HG03571 (cell line): ENCODE data around the gene BANK1.

Experiments used
- ATAC-seq: cut with Tn5 transposase; IDR thresholded peaks from one replicate; pipeline ENCODE4 v1.9.1; 2021; ENCODE audit not compliant: unreplicated experiment

Gene BANK1

DNA sequence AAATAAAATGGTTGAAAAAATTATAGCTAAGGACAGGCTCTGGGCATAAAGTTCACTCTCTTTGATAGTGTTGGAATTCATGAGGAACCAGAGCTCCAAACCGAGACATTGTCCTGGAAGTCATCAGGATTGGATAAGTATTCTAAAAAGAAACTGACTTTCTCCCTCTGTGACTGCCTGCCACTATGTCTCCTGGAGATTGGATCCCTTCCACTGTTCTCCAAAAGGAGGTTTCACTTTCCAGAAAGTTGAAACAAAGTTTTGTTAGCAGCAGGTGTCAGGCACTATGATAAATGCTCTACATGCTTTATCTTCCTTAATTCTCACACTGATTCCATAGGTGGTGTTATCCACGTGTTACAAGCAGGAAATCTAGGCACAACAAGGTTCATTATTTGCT lies 16.8 kb downstream of the BANK1 start:
- peak; percentile 21 for ATAC-seq

- ATAC-seq, result peak; percentile 90
These were observed 23.1 kb downstream of the BANK1 start for GRCh38 chr4:101813604-101814003.

DNA sequence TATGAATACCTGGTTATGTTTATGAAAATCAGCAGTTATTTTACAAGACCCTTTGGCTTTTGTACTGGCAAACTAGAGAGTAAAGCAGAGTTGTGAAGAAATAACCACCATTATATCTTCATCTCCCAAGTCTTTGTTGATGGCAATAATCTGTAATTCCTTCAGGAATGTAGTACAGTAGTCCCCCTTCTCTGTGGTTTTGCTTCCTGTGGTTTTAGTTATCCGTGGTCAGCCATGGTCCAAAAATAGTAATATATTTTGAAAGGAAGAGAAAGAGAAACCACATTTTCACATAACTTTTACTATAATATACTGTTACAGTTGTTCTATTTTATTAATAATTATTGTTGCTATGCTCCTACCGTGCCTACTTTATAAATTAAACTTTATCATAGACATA lies 27.8 kb downstream of the BANK1 start:
- no peak for ATAC-seq

- ATAC-seq, result no peak
These were observed 33.3 kb downstream of the BANK1 start for GRCh38 chr4:101823864-101824263.

- no peak for ATAC-seq
These were observed 34.0 kb downstream of the BANK1 start for GRCh38 chr4:101824500-101824899.

GRCh38 chr4:101825953-101826352 lies 35.4 kb downstream of the BANK1 start:
- ATAC-seq, result no peak

GRCh38 chr4:101831816-101832215 lies 41.3 kb downstream of the BANK1 start:
- no peak for ATAC-seq

GRCh38 chr4:101833480-101833879 lies 43.0 kb downstream of the BANK1 start:
- no peak for ATAC-seq

GRCh38 chr4:101835121-101835904 lies 44.8 kb downstream of the BANK1 start:
- no peak for ATAC-seq

GRCh38 chr4:101843054-101843453 lies 52.5 kb downstream of the BANK1 start:
- no peak for ATAC-seq

DNA sequence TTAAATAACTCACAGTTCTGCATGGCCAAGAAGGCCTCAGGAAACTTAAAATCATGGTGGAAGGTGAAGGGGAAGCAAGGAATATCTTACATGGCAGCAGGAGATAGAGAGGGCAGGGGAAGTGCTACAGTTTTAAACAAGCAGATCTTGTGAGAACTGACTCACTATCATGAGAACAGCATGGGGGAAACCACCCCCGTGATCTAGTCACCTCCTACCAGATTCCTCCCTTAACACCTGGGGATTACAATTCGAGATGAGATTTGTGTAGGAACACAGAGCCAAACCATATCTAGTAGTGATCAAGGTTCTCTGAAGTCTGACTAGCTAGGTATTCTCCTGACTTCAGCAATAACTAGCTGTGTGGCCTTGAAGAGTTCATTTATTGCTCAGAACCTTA lies 56.0 kb downstream of the BANK1 start:
- ATAC-seq, result no peak

DNA sequence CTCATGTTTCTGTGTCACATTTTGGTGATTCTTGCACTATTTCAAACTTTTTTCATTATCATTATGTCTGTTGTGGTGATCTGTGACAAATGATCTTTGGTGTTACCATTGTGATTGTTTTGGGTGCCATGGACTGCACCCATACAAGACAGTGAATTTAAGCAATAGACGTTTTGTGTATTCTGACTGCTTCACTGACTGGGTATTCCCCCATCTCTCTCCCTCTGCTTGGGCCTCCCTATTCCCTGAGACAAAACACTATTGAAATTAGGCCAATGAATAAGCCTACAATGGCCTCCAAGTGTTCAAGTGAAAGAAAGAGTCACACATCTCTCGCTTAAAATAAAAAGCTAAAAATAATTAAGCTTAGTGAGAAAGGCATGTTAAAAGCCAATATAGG lies 60.2 kb downstream of the BANK1 start:
- ATAC-seq, result no peak

- ATAC-seq, result peak; percentile 46
These were observed 61.1 kb downstream of the BANK1 start for GRCh38 chr4:101851672-101852071.

- peak; percentile 41 for ATAC-seq
These were observed 62.5 kb downstream of the BANK1 start for GRCh38 chr4:101853028-101853427.

DNA sequence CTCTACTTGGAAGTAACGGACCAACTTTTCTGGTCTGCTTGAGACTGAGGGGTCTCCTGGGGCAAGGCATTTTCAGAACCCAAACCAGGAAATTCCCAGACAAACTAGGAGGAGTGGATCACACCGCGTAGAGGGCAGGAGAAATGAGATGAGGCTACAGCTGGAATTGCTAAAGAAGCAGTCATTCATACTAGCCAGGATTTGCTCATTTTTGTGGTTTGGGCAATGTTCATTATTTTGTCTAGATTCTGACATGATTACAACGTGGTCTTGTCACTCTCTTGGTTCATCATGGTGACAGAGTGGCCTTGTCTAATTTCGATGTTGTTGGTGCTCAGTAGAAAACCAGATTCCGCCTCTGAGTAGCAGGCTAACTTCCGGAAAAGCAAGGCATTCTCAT lies 63.2 kb downstream of the BANK1 start:
- no peak for ATAC-seq

DNA sequence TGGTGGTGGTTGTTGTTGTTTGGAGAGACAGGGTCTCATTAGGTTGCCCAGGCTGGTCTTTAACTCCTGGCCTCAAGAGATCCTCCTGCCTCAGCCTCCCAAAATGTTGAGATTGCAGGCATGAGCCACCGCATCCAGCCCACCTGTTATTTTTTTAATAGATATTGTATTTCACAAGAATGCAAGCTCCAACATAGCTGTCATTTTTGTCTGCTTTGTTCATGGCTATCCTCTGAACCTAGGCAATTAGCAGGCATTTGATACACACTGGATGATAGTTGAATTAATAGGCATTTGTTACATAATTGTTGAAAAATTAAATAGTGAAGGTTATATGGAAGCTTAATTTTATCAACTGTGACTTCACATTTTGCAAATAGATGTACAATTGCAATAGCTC lies 64.7 kb downstream of the BANK1 start:
- ATAC-seq, result no peak

- ATAC-seq, result no peak
These were observed 65.6 kb downstream of the BANK1 start for GRCh38 chr4:101856149-101856548.

GRCh38 chr4:101857176-101857575 lies 66.6 kb downstream of the BANK1 start:
- ATAC-seq, result no peak

- ATAC-seq, result no peak
These were observed 68.1 kb downstream of the BANK1 start for GRCh38 chr4:101858641-101859040.

- no peak for ATAC-seq
These were observed 72.1 kb downstream of the BANK1 start for GRCh38 chr4:101862595-101862994.

DNA sequence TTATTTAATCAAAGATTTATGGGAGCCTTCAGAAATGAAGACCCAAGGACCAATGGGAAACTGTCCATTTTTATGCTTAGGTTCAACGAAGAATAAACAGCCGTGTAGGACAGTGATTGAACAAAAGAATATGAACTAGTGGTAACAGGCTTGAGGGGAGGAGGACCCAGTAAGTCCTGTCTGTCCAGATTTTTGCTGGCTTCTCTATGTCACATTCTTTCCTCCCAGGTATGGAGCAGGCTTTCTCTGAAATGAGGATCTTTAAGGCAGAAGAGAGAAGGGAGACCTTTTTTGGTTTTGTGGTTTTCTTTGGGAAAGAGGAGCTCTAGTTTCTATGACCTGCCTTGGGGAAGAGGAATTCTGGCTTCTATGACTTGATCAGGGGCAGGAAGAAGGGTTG lies 74.1 kb downstream of the BANK1 start:
- ATAC-seq, result no peak

DNA sequence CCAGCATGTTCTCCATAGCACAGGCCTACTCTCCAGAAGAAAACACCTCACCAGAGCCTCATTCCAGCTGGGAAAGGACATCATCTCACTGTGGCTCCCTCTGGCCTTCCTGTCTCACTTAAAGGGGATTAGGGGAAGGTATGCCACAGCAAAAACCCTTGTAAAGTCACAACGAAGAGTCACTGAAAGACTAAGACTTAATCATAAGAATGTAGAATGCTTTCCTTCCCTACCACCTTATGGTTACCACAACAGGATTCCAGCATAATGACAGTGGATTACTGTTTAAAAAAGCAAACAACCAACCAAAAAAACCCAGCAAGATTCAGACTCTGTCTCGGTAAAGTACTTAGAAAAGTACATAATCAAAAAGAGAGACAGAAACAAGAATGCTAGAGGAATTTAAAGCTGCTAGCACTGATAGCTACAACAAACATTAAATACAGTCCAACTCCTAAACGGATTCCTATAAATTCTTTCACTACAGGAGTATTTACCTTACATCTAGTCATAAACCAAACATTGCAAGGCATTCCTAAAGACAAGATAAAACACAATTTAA lies 75.1 kb downstream of the BANK1 start:
- ATAC-seq, result no peak

GRCh38 chr4:101870874-101871273 lies 80.3 kb downstream of the BANK1 start:
- ATAC-seq, result no peak
